Neural cell (in vitro differentiated cells): Measurements from ENCODE around the gene ITGB6. TPM values are rescaled to one million over a fixed set of nuclear protein-coding genes. Genes with fewer than 3 reads are reported as not detected.

Experiments used
- H2AFZ ChIP-seq: fragments of 200-600, 300-800 bp; sonication (generic), shearing (Covaris generic); 2 replicates; pipeline ENCODE4 v1.6.0; 2014; ENCODE audit warnings: low read depth, mild to moderate bottlenecking, antibody characterized with exemption, low read length, moderate library complexity
- H3F3A ChIP-seq: fragments of 200-600 bp; shearing (Covaris generic); 2 replicates; pipeline ENCODE4 v1.6.1; 2016; ENCODE audit warnings: mild to moderate bottlenecking, moderate library complexity, mixed read lengths, antibody characterized with exemption, low read length; ENCODE audit not compliant: insufficient read depth, poor library complexity, severe bottlenecking
- H3K27ac ChIP-seq: fragments of 200-600, 300-800 bp; sonication (generic), shearing (Covaris generic); 2 replicates; pipeline ENCODE4 v1.5.1; 2014; ENCODE audit warnings: mild to moderate bottlenecking, low read length, moderate library complexity
- H3K27me3 ChIP-seq: fragments of 300-800, 200-600 bp; sonication (generic), shearing (Covaris generic); 2 replicates; pipeline ENCODE4 v1.6.0; 2014; ENCODE audit warnings: mild to moderate bottlenecking, low read depth, low read length, moderate library complexity; ENCODE audit not compliant: insufficient read depth
- H3K36me3 ChIP-seq: fragments of 300-800, 200-600 bp; sonication (generic), shearing (Covaris generic); 2 replicates; pipeline ENCODE4 v1.5.1; 2014; ENCODE audit warnings: mild to moderate bottlenecking, antibody characterized with exemption, low read length, moderate library complexity; ENCODE audit not compliant: insufficient read depth
- H3K4me2 ChIP-seq: fragments of 300-800, 200-600 bp; sonication (generic), shearing (Covaris generic); 2 replicates; pipeline ENCODE4 v1.6.0; 2014; ENCODE audit warnings: mild to moderate bottlenecking, low read length
- H3K4me3 ChIP-seq: fragments of 300-800, 200-600 bp; sonication (generic), shearing (Covaris generic); 2 replicates; pipeline ENCODE4 v1.5.1; 2014; ENCODE audit warnings: mild to moderate bottlenecking, low read length, moderate library complexity
- H3K79me2 ChIP-seq: fragments of 200-600 bp; shearing (Covaris generic); replicated peaks from 2 replicates; pipeline ENCODE4 v1.6.0; 2014; ENCODE audit warnings: mild to moderate bottlenecking, low read length, moderate library complexity; ENCODE audit not compliant: insufficient read depth
- H3K9ac ChIP-seq: fragments of 300-800, 200-600 bp; sonication (generic), shearing (Covaris generic); 2 replicates; pipeline ENCODE4 v1.6.1; 2016; ENCODE audit warnings: mild to moderate bottlenecking, low read length, mixed read lengths
- H3K9me2 ChIP-seq: fragments of 200-600 bp; shearing (Covaris generic); 2 replicates; pipeline ENCODE4 v1.6.1; 2016; ENCODE audit warnings: mild to moderate bottlenecking, low read length, mixed read lengths; ENCODE audit not compliant: insufficient read depth
- H3K9me3 ChIP-seq: fragments of 200-600, 300-800 bp; sonication (generic), shearing (Covaris generic); 2 replicates; pipeline ENCODE4 v1.6.1; 2016; ENCODE audit warnings: mild to moderate bottlenecking, mixed run types, low read length, moderate library complexity, mixed read lengths
- H4K20me1 ChIP-seq: fragments of 200-600 bp; shearing (Covaris generic); 2 replicates; pipeline ENCODE4 v1.6.1; 2016; ENCODE audit warnings: mild to moderate bottlenecking, mixed run types; ENCODE audit not compliant: insufficient read depth
- CTCF ChIP-seq: fragments of 450-650 bp; IDR thresholded peaks from 2 replicates; pipeline ENCODE4 v1.5.1; 2014; ENCODE audit warnings: antibody characterized with exemption, mild to moderate bottlenecking, moderate library complexity; ENCODE audit not compliant: poor library complexity, severe bottlenecking
- EP300 ChIP-seq: fragments of 450-650 bp; conservative IDR thresholded peaks from 2 replicates; pipeline ENCODE4 v1.6.1; 2014; ENCODE audit warnings: antibody characterized with exemption, mild to moderate bottlenecking, moderate library complexity; ENCODE audit not compliant: poor library complexity, severe bottlenecking
- EZH2 ChIP-seq: fragments of 200-600, 300-800 bp; shearing (Covaris generic), sonication (generic); IDR thresholded peaks from 2 replicates; pipeline ENCODE4 v1.6.1; 2014; ENCODE audit warnings: antibody characterized with exemption, low read length, borderline replicate concordance, mild to moderate bottlenecking; ENCODE audit not compliant: insufficient read depth, poor library complexity, severe bottlenecking
- MXI1 ChIP-seq: fragments of 450-650 bp; conservative IDR thresholded peaks from 2 replicates; pipeline ENCODE4 v1.6.1; 2014; ENCODE audit warnings: antibody characterized with exemption, mild to moderate bottlenecking; ENCODE audit not compliant: poor library complexity, severe bottlenecking
- POLR2AphosphoS5 ChIP-seq: IDR thresholded peaks from 2 replicates; pipeline ENCODE4 v1.6.1; 2012
- RAD21 ChIP-seq: fragments of 450-650 bp; conservative IDR thresholded peaks from 2 replicates; pipeline ENCODE4 v1.6.1; 2014; ENCODE audit warnings: antibody characterized with exemption, mild to moderate bottlenecking, moderate library complexity
- SMC3 ChIP-seq: fragments of 450-650 bp; conservative IDR thresholded peaks from 2 replicates; pipeline ENCODE4 v1.6.1; 2014; ENCODE audit warnings: antibody characterized with exemption, mild to moderate bottlenecking, moderate library complexity; ENCODE audit not compliant: poor library complexity
- TAF1 ChIP-seq: IDR thresholded peaks from 2 replicates; pipeline ENCODE4 v1.6.1; 2012; ENCODE audit warnings: low read depth
- polyA plus RNA-seq: library from polyadenylated mRNA; depleted of rRNA; stranded (reverse); fragments of >200 nt; gene quantifications from 2 replicates; pipeline ENCODE4 v1.2.3, GENCODE V29; 2014
- TF ChIP-seq, protein P1 (sequence below): IDR thresholded peaks from 2 replicates; pipeline ENCODE4 v1.6.1; 2012; ENCODE audit warnings: borderline replicate concordance

The ITGB6 gene
- polyA plus RNA-seq, 1 donor from 2014 or later, result 8.3 TPM

- Histone ChIP-seq H3K79me2 (no peaks in the 10 kb centered on the region), H4K20me1 (no peaks in the 10 kb centered on the region), H3K36me3 (no peaks in the 10 kb centered on the region), H3K27me3 (no peaks in the 10 kb centered on the region), H3K27ac (no peak overlapping the region), H3K4me2 (no peak overlapping the region), H2AFZ (no peak overlapping the region), H3F3A (no peaks in the 10 kb centered on the region), H3K9me2 (no peaks in the 10 kb centered on the region), H3K9me3 (no peaks in the 10 kb centered on the region), H3K9ac (no peak overlapping the region), H3K4me3 (no peak overlapping the region)
- no peak for TF ChIP-seq CTCF
- no peak for TF ChIP-seq RAD21
Observed at GRCh38 chr2:160097326-160097725, 102.7 kb downstream of the ITGB6 start.

GRCh38 chr2:160096409-160096808, 103.7 kb downstream of the ITGB6 start:
- no peaks in the 10 kb centered on the region for H3K9me3 ChIP-seq
- no peak overlapping the region for H3K9ac ChIP-seq
- no peaks in the 10 kb centered on the region for H3K79me2 ChIP-seq
- H4K20me1 ChIP-seq, result no peaks in the 10 kb centered on the region
- TF ChIP-seq EP300 (no peak), MXI1 (no peak), TAF1 (no peak), CTCF (no peak), SMC3 (no peak), RAD21 (no peak), POLR2AphosphoS5 (no peak), EZH2 (no peak)
- TF ChIP-seq, protein P1, sequence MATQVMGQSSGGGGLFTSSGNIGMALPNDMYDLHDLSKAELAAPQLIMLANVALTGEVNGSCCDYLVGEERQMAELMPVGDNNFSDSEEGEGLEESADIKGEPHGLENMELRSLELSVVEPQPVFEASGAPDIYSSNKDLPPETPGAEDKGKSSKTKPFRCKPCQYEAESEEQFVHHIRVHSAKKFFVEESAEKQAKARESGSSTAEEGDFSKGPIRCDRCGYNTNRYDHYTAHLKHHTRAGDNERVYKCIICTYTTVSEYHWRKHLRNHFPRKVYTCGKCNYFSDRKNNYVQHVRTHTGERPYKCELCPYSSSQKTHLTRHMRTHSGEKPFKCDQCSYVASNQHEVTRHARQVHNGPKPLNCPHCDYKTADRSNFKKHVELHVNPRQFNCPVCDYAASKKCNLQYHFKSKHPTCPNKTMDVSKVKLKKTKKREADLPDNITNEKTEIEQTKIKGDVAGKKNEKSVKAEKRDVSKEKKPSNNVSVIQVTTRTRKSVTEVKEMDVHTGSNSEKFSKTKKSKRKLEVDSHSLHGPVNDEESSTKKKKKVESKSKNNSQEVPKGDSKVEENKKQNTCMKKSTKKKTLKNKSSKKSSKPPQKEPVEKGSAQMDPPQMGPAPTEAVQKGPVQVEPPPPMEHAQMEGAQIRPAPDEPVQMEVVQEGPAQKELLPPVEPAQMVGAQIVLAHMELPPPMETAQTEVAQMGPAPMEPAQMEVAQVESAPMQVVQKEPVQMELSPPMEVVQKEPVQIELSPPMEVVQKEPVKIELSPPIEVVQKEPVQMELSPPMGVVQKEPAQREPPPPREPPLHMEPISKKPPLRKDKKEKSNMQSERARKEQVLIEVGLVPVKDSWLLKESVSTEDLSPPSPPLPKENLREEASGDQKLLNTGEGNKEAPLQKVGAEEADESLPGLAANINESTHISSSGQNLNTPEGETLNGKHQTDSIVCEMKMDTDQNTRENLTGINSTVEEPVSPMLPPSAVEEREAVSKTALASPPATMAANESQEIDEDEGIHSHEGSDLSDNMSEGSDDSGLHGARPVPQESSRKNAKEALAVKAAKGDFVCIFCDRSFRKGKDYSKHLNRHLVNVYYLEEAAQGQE, result no peak
- H3K4me3 ChIP-seq, result no peak overlapping the region
- H3K36me3 ChIP-seq, result no peaks in the 10 kb centered on the region
- H3K27me3 ChIP-seq, result no peaks in the 10 kb centered on the region
- no peaks in the 10 kb centered on the region for H3K9me2 ChIP-seq
- no peaks in the 10 kb centered on the region for H3F3A ChIP-seq
- no peak overlapping the region for H3K4me2 ChIP-seq
- no peak overlapping the region for H3K27ac ChIP-seq
- H2AFZ ChIP-seq, result no peak overlapping the region
